GM12891 (cell line): ENCODE data around the gene IL27RA.
"Not testable (repeated sequence)": the region's sequence is repeated elsewhere in the genome, so short reads cannot be mapped to it uniquely, and the experiment has no call there.

ENCODE experiments used
- DNase-seq: peaks from one replicate; pipeline ENCODE4 v3.0.0; 2011; ENCODE audit warnings: low spot score; ENCODE audit not compliant: insufficient read length
- FAIRE-seq: peaks from 2 replicates; lab custom pipeline; 2011; peaks lifted over from hg19 to GRCh38; lab: Jason Lieb, UNC
- PAX5 ChIP-seq: IDR thresholded peaks from 2 replicates; pipeline ENCODE4 v1.6.1; 2011; ENCODE audit warnings: low read length, moderate library complexity, mild to moderate bottlenecking; ENCODE audit not compliant: insufficient read depth, severe bottlenecking
- POLR2A ChIP-seq: IDR thresholded peaks from 2 replicates; pipeline ENCODE4 v1.6.1; 2011; ENCODE audit warnings: low read depth, low read length, control low read depth
- POLR2AphosphoS5 ChIP-seq: IDR thresholded peaks from 2 replicates; pipeline ENCODE4 v1.6.1; 2011; ENCODE audit warnings: low read depth, low read length, control low read depth
- POU2F2 ChIP-seq: IDR thresholded peaks from 2 replicates; pipeline ENCODE4 v1.6.1; 2011; ENCODE audit warnings: low read depth, mild to moderate bottlenecking, control low read depth, low read length, moderate library complexity
- SPI1 ChIP-seq: IDR thresholded peaks from 2 replicates; pipeline ENCODE4 v1.6.1; 2011; ENCODE audit warnings: low read depth, low read length, control low read depth
- TAF1 ChIP-seq: IDR thresholded peaks from 2 replicates; pipeline ENCODE4 v1.6.1; 2011; ENCODE audit warnings: low read depth, low read length, control low read depth

The IL27RA gene

GRCh38 chr19:14033946-14034345 is 2.4 kb downstream of the IL27RA start:
- FAIRE-seq (no peak), DNase-seq (no peak)
- TF ChIP-seq POLR2AphosphoS5 (no peak), SPI1 (no peak), POU2F2 (no peak), PAX5 (no peak), TAF1 (no peak), POLR2A (no peak)

DNA sequence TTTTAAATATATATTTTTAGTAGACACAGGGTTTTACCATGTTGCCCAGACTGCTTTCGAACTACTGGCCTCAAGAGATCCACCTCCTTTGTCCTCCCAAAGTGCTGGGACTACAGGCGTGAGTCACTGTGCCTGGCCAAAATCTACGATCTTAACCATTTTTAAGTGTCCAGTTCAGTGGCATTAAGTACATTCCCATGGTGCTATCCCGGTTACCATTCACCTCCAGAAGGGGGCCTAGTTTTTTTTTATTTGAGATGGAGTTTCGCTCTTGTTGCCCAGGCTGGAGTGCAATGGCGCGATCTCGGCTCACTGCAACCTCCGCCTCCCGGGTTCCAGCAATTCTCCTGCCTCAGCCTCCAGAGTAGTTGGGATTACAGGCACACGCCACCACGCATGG is 3.6 kb downstream of the IL27RA start:
- DNase-seq, FAIRE-seq: not testable (repeated sequence)

- FAIRE-seq: no peak
- no peak for DNase-seq
- TF ChIP-seq POLR2AphosphoS5: no peak
- TF ChIP-seq TAF1: no peak
- TF ChIP-seq POU2F2: no peak
- no peak for TF ChIP-seq POLR2A
- no peak for TF ChIP-seq SPI1
- no peak for TF ChIP-seq PAX5
Observed at GRCh38 chr19:14035706-14036105, 4.1 kb downstream of the IL27RA start.

DNA sequence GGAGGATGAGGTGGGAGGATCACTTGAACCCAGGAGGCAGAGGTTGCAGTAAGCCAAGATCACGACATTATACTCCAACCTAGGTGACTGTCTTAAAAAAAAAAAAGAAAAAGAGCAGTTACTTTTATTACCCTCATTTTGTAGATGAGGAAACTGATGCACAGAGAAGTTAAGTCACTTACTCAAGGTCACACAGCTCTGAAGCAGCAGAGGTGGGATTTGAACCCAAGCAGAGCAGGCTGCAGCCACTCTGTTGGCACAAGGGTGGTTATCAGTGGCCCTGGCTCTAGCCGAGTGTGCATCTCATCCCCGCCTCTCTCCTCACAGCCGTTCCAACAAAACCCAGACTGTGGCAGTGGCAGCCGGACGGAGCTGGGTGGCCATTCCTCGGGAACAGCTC is 7.6 kb downstream of the IL27RA start:
- FAIRE-seq: peak; percentile 23
- DNase-seq: no peak
- TF ChIP-seq TAF1 (no peak), POLR2A (no peak), SPI1 (no peak), POLR2AphosphoS5 (no peak), PAX5 (no peak), POU2F2 (no peak)

DNA sequence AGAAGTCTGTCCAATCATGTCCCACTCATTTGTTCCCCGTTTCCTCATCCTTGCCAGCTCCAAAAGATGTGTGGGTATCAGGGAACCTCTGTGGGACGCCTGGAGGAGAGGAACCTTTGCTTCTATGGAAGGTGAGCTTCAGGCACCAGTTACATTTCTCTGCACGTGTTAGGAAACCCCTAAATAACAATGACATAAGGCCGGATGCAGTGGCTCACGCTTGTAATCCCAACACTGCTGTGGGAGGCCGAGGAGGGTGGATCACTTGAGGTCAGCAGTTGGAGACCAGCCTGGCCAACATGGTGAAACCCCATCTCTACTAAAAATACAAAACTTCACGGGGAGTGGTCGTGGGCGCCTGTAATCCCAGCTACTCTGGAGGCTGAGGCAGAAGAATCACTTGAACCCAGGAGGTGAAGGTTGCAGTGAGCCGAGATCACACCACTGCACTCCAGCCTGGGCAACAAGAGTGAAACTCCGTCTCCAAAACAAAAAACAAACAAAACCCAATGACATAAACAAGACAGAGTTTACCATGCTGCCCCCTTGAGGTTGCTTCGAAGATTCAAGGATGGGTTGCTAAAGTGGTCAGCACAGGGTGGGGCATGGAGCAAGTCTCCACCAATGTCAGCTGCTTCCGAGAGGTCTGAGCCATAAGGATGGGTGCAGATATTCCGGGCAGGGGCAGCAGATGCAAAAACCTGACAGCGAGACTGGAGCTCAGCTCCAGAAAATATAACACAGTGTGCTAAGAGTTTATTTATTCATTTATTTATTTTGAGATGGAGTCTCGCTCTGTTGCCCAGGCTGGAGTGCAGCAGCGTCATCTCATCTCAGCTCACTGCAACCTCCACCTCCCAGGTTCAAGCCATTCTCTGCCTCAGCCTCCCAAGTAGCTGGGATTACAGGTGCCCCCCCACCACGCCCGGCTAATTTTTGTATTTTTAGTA is 11.4 kb downstream of the IL27RA start:
- not testable (repeated sequence) for DNase-seq
- FAIRE-seq: peak; percentile 87
- TF ChIP-seq POU2F2: peak; percentile 34; the same call in 1 of the 2 replicates
- TF ChIP-seq TAF1: 0 out of 2 replicates have a peak, but pooled peaks have one; percentile 16

DNA sequence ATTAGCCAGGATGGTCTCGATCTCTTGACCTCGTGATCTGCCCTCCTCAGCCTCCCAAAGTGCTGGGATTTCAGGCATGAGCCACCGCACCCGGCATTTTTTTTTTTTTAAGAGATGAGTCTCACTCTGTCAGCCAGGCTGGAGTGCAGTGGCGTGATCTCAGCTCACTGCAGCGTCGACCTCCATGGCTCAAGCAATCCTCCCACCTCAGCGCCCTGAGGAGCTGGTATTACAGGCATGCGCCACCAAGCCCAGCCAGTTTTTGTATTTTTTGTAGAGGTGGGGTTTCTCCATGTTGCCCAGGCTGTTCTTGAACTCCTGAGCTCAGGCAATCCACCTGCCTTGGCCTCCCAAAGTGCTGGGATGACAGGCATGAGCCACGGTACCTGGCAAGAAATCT is 16.3 kb downstream of the IL27RA start:
- not testable (repeated sequence) for FAIRE-seq, DNase-seq

DNA sequence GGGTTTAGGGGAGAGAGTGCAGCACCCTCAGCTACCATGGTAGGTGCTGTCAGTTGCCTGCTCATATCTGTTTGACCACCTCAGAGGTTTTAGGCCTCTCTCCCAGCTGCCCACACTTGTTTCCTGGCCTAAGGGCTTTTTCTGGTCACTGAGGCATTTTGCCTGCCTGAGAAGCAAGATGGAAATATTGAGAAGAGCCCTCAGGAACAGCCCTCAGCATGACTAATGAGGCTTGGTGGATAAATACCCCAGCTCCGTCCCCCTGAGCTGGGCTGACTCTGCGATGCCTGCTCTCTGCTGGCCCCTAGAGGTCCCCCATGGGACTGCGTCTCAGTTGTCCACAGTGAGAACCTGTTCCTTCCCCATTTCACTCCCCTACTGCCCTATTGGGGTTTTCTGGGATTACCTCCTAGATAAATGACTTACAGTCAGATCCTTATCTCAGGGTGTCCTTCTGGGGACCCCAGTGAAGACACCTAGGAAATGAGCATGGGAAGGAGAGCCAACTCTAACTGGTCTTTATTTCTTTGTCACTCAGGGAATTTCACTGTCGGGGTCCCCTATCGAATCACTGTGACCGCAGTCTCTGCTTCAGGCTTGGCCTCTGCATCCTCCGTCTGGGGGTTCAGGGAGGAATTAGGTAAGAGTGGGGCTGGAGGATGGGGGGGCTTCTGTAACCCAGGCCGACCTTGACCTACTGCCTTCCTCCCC is 17.0 kb downstream of the IL27RA start:
- FAIRE-seq (peak; percentile 70), DNase-seq (peak; percentile 71)

DNA sequence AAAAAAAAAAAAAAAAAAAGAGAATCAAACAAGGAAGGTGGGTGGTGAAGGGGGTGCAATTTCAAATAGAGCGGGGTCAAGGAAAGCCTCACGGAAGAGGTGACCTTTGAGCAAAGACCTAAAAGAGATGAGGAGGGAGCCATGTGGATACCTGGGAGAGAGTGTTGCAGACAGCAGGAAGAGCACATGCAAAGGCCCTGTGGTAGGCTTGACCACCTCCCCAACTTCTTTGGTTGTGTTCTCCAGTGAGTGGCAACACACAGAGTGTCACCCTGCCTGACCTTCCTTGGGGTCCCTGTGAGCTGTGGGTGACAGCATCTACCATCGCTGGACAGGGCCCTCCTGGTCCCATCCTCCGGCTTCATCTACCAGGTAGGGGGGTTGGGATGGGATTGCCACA is 18.9 kb downstream of the IL27RA start:
- no peak for FAIRE-seq
- DNase-seq: no peak
- TF ChIP-seq TAF1: no peak

More for the DNA sequence above, 17.0 kb downstream of the IL27RA start:
- TF ChIP-seq POLR2A: no peak
- TF ChIP-seq SPI1: no peak
- no peak for TF ChIP-seq PAX5
- TF ChIP-seq POLR2AphosphoS5: no peak
- TF ChIP-seq TAF1: no peak
- no peak for TF ChIP-seq POU2F2

DNA sequence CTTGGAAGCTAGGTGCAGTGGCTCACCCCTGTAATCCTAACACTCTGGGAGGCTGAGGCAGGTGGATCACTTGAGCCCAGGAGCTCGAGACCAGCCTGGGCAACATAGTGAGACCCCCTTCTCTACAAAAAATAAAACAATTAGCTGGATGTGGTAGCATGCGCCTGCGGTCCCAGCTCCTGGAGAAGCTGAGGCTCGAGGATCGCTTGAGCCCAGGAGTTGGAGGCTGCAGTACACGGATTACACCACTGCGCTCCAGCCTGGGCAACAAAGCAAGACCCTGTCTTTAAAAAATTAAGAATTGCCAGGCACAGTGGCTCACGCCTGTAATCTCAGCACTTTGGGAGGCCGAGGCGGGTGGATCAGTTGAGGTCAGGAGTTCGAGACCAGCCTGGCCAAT is 19.4 kb downstream of the IL27RA start:
- FAIRE-seq, DNase-seq: not testable (repeated sequence)

DNA sequence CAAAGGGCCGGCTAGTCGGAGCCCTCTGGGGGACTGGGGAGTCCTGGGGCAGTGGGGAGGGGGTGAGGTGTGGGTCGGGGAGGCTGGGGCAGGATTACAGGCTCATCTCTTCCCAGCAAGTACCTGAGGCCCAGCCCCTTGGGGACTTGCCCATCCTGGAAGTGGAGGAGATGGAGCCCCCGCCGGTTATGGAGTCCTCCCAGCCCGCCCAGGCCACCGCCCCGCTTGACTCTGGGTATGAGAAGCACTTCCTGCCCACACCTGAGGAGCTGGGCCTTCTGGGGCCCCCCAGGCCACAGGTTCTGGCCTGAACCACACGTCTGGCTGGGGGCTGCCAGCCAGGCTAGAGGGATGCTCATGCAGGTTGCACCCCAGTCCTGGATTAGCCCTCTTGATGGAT is 20.4 kb downstream of the IL27RA start:
- FAIRE-seq (no peak), DNase-seq (no peak)
- TF ChIP-seq POLR2AphosphoS5 (no peak), PAX5 (no peak), POLR2A (no peak), TAF1 (no peak), SPI1 (no peak), POU2F2 (no peak)

DNA sequence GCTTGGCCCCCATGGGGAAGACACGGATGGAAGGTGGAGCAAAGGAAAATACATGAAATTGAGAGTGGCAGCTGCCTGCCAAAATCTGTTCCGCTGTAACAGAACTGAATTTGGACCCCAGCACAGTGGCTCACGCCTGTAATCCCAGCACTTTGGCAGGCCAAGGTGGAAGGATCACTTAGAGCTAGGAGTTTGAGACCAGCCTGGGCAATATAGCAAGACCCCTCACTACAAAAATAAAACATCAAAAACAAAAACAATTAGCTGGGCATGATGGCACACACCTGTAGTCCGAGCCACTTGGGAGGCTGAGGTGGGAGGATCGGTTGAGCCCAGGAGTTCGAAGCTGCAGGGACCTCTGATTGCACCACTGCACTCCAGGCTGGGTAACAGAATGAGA is 20.9 kb downstream of the IL27RA start:
- TF ChIP-seq TAF1 (no peak), POLR2A (no peak), SPI1 (no peak), POU2F2 (no peak), POLR2AphosphoS5 (no peak), PAX5 (no peak)
- FAIRE-seq (no peak), DNase-seq (no peak)
